Measurements from ENCODE around the gene ENAH.

Gene ENAH

DNA sequence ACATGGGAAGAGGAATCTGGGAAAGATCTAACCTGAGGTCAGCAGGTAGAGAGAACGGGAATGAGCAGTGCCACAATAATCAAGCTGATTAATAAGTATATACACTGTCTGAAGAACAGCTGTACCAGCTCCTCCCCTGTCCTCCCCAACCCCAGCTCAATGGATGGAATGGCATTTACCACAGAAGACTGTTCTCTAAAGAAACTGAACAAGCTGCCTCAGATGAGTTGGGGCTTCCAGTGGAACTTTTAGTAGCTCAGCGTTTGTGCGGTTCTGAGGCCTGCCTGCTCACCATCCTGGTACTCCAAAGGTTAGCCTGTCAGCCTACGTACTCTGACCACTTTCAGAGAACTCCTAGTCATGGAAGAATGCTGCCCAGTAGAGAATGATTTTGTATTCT, 123.2 kb downstream of the ENAH start:
- H3K4me3 ChIP-seq (ENCODE audit: low read depth, low read length) = no peak overlapping the region
- TF ChIP-seq, protein P1, sequence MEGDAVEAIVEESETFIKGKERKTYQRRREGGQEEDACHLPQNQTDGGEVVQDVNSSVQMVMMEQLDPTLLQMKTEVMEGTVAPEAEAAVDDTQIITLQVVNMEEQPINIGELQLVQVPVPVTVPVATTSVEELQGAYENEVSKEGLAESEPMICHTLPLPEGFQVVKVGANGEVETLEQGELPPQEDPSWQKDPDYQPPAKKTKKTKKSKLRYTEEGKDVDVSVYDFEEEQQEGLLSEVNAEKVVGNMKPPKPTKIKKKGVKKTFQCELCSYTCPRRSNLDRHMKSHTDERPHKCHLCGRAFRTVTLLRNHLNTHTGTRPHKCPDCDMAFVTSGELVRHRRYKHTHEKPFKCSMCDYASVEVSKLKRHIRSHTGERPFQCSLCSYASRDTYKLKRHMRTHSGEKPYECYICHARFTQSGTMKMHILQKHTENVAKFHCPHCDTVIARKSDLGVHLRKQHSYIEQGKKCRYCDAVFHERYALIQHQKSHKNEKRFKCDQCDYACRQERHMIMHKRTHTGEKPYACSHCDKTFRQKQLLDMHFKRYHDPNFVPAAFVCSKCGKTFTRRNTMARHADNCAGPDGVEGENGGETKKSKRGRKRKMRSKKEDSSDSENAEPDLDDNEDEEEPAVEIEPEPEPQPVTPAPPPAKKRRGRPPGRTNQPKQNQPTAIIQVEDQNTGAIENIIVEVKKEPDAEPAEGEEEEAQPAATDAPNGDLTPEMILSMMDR (IDR thresholded peaks at IDR 0.05; ENCODE audit: low read depth, low read length, missing control alignments) = no peak
- no peak for DNase-seq (ENCODE audit: low read depth)
- in situ Hi-C loops (cut with HindIII; ENCODE audit: low sequenced_read_pairs) = no loop called here

DNA sequence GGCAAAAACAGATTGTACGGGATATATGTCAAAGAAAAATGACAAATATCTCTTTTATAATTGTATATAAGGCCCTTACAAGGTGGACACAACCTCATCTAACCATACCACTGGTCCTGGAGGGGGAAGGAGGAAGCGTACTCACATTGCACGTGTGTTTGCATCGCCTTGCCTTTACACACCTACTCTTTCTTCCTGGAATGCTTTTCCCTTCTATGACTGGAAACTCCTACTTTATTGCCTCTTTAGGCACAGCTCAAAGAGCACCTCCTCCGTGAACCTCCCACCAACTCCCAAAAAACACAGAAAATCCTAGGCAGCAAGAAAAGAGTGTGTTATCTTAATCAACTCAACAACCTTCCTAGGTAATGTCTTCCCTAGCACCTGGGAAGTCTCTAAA, 125.3 kb downstream of the ENAH start:
- TF ChIP-seq, protein P1 (IDR thresholded peaks at IDR 0.05; ENCODE audit: low read depth, low read length, missing control alignments) = no peak
- no peak for DNase-seq (ENCODE audit: low read depth)
- in situ Hi-C loops (cut with HindIII; ENCODE audit: low sequenced_read_pairs) = no loop called here

DNA sequence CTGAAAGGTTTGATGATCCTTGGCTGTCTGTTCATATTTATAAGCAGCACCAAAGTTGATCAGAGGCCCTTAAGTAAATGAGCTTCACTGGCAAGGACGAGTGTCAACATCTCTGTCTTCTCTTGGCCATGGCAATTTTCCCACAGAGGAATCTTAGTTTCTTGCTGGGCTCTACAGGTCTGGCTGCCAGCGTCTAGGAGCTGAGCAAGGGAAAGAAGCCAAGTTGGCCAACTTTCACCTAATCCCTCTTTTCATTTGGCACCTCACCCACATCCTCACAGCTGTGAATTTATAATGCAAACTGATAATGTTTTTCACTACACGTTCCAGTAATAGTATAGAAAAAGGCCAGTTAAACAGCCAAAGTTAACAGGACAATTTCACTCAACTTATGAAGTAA, 126.0 kb downstream of the ENAH start:
- TF ChIP-seq, protein P1 (IDR thresholded peaks at IDR 0.05; ENCODE audit: low read depth, low read length, missing control alignments) = no peak
- no peak for DNase-seq (ENCODE audit: low read depth)
- H3K4me3 ChIP-seq (ENCODE audit: low read depth, low read length) = no peak overlapping the region
- in situ Hi-C loops (cut with HindIII; ENCODE audit: low sequenced_read_pairs) = no loop called here

More for the DNA sequence above, 125.3 kb downstream of the ENAH start:
- no peak overlapping the region for H3K4me3 ChIP-seq (ENCODE audit: low read depth, low read length)

DNA sequence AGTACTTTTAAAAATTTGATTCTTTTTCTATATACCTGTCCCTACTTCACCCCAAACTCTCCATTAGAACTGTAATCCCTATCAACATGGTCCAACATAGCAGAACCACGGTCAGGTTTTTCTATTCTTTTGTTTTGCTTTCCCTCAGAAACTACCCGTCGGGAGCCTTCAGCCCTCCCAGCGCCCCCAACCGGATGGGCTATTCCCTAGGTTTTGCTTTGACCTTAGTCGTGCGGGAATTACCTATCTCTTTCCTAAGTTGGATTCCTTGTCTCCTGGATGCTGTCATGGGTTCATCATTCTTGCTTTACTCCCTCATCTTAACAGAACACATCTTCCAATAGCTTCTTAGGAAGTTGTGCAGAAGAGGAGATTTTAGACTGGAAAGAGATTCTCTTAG, 127.5 kb downstream of the ENAH start:
- TF ChIP-seq, protein P1 (IDR thresholded peaks at IDR 0.05; ENCODE audit: low read depth, low read length, missing control alignments) = no peak
- H3K4me3 ChIP-seq (ENCODE audit: low read depth, low read length) = no peak overlapping the region
- DNase-seq (ENCODE audit: low read depth) = no peak
- in situ Hi-C loops (cut with HindIII; ENCODE audit: low sequenced_read_pairs) = no loop called here

DNA sequence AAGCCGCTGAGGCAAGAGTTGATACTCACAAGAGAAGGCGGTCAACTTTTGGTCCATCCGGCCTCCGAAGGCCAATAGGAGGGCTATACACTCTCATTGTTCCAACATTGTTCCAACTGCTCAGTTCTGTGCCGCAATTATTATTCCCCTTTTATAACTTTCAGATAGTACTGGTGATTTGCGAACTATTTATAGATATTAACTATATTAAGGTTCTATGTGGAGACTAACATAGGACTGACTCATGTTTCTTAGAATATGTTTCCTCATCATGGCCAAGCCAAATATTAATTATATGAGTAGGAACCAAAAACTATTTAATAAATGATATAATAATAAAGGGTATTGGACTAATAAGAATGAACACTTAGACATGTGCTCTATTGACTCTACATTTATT, 128.4 kb downstream of the ENAH start:
- TF ChIP-seq, protein P1 (IDR thresholded peaks at IDR 0.05; ENCODE audit: low read depth, low read length, missing control alignments) = no peak
- in situ Hi-C loops (cut with HindIII; ENCODE audit: low sequenced_read_pairs) = no loop called here
- H3K4me3 ChIP-seq (ENCODE audit: low read depth, low read length) = no peak overlapping the region

DNA sequence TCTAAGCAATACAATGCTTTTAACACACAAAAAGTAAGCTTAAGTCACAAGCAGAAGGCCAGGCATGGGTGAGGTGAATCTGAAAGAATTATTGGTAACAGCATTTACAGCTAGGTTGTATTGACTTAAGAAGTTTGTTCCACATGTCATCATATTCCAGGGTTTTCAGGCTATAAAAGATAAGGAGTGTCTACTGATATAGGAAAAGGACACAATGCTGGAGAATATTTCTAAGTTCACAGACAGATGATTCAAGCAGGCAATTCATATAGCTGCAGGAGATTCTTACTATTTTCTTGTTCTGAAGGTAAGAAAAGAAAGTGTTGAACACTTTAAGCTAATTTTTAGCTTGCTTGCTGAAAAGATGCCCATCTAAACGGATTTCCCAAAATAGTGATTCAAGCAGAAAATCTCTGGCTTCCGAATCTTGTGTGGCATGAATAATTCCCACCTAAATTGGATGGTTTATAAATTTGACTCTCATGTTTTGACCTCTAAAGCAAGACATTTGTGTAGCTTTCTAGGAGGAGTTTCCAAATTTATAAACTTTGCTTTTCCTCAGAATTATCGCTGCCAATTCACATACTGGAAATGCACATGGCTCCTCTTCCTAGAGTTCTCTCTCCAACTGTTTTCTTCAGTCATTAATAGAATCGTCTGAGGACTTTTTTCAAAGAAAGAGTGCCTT, 129.5 kb downstream of the ENAH start:
- no peak overlapping the region for H3K4me3 ChIP-seq (ENCODE audit: low read depth, low read length)
- no peak for DNase-seq (ENCODE audit: low read depth)
- TF ChIP-seq, protein P1 (IDR thresholded peaks at IDR 0.05; ENCODE audit: low read depth, low read length, missing control alignments) = no peak
- in situ Hi-C loops (cut with HindIII; ENCODE audit: low sequenced_read_pairs) = no loop called here

More for the DNA sequence above, 128.4 kb downstream of the ENAH start:
- DNase-seq (ENCODE audit: low read depth) = no peak

All from astrocyte of the cerebellum (primary cell).